Inferior parietal cortex (tissue), 1 donor: ENCODE data around the gene CCDC88C.

Experiments
- DNase-seq: peaks from one replicate; pipeline ENCODE4 v3.0.0-alpha.2; 2016; ENCODE audit errors: extremely low spot score

The CCDC88C gene

GRCh38 chr14:91396959-91397815 lies 20.4 kb downstream of the CCDC88C start:
- no peak for DNase-seq

DNA sequence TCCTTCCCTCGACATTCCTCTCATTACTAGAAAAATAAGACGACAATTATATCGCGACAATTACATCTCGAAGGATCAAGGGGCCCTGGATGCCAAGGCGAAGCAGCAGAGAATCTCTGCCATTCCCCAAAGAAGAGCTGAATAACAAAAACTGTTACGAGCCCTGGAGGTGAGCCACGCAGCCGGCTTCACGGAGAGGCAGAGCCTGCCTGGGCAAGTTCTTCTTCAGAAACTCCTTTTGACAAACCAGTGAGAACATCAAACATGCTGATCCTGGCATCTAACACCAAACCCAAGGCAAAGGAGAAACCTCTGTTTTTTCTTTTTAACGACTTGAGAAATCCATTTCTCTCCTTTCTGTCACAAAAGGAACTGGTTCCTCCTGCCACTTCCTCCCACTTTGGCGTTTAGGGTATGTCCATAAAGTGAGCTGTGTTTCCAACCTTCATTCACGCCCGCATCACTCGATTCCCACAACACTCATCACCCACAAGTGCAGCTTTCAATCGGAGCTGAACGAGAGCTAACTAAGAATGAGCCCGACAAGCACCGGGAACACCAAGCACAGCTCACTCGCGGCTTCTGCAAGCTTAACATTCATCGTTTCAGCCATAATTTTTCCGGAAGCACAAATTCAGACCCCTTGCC lies 21.5 kb downstream of the CCDC88C start:
- no peak for DNase-seq

DNA sequence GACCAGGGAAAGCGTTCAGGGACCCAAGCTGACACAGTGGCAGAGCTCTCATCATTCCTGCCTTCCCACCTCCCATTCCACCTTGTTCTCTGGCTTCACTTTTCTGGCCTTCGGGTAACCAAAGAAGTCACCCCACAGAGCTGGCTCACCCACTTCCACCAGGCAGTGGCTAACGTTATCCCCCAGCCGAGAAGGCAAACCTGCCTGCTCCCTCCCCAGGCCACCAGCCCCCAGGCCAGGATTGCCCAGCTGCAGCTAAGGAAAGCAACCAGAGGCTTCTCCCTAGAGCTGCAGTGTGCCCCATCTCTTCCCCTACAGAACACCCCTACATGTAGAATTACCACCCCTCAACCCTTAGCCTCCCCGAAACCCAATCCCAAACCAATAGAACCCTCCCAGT lies 22.2 kb downstream of the CCDC88C start:
- no peak for DNase-seq

- no peak for DNase-seq
Measured at GRCh38 chr14:91394105-91395081, 23.2 kb downstream of the CCDC88C start.

DNA sequence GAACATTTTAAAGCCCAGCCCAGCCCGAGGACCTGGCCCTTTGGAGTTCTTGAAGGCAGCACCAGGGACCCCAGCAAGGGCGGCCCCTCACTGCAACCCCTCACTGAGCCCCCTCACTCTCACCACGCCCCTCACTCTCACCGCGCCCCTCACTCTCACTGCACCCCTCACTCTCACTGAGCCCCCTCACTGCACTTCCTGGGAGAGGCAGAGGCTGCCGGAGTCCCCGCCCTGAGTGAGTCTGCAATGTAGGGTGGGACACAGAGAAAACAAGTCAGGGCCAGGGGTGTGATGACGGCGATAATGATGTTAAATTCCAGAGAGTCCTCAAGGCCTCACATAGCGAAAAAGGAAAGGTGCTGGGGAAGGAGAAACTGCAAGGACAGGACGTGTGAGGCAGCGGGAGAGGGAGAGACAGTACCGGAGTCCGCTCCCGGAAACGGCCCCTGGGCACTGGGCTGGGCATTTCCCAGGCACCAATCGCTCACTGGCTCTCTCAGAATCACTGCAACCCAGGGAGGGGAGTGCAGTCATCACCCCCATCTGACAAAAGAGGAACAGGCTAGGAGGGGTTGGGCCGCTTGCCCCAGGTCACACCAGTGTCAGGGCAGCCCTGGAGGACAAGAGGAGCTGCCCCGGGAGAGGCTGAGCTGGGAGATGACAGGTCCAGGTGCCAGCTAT lies 24.9 kb downstream of the CCDC88C start:
- DNase-seq = no peak

GRCh38 chr14:91390165-91390778 lies 27.3 kb downstream of the CCDC88C start:
- DNase-seq = no peak

DNA sequence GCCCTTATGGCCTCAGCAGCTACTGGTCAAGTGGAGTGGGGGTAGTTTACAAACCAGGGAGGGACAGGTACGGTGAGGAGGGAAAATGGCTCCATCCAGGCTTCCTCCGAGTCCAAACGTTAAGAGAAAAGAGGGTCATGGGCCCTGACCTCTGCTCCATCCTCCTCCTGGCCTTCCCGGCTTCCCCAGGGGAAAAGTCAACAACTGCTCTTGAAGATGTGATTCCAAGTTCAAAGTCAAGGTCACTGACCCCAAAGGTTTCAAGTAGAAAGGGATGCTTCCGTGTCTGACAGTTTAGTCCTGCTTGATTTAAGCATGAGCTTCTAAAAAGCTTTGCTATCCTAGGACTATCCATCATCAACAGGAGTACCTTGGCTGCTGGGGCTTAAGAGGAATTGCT lies 28.5 kb downstream of the CCDC88C start:
- DNase-seq = no peak

DNA sequence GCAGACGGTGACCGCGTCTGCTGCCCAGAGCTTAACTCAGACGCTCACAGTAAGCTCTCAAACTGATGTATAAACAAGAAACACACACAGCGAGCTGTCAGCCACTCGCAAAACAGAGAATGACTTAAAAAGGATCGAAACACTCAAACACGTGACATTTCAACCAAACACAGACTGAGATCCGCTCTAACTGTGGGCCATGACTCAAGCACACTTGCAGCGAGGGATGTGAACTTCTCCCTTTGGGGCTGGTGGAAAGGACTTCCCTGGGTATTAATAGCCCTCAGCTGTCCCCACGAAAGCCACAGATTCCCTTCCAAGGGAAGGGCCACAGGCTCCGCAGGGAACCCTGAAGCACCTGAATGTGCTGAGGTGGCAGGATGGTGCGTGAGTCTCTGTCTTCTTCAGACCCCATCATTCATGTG lies 29.1 kb downstream of the CCDC88C start:
- DNase-seq = no peak

DNA sequence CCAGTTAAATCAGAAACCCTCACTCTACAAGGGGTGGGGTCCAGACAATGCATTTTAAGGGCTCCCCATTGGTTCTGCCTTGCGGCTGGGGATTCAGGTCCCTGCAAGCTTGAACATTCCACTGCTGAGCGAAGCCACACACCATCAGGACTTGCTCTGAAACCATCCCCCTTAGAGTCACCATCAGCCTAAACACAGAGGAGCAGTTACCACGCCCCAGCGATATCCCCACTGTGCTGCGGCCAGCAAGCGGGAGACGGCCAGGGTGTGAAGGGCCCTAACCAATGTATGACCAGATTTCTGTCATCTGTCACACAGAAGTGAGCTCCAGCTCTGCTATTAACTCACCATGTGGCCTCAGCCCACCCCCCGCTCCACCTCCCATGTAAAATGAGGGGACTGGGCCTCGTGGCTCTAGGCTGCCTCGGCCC lies 29.7 kb downstream of the CCDC88C start:
- DNase-seq = no peak

GRCh38 chr14:91387169-91387835 lies 30.3 kb downstream of the CCDC88C start:
- DNase-seq = no peak

- no peak for DNase-seq
Measured at GRCh38 chr14:91385697-91386096, 31.9 kb downstream of the CCDC88C start.

DNA sequence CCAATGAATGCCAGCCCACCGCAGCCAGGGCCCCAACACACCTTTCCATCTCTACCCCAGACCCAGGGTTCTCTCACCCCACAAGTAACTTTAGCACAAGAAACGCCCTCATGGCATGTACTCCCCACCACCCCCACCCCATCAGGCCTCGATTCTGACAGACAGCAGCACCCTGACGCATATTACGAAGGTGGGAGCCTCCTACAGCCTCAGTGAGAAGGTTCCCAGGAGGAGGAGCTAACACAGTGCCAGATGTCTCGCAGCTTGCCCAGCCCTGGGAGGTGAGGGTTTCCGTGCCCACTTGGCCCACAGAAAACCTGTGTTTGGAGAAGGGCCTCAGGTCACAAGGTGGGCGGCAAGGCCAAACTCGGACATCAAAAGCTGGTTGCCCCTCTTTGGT lies 32.4 kb downstream of the CCDC88C start:
- DNase-seq = no peak

DNA sequence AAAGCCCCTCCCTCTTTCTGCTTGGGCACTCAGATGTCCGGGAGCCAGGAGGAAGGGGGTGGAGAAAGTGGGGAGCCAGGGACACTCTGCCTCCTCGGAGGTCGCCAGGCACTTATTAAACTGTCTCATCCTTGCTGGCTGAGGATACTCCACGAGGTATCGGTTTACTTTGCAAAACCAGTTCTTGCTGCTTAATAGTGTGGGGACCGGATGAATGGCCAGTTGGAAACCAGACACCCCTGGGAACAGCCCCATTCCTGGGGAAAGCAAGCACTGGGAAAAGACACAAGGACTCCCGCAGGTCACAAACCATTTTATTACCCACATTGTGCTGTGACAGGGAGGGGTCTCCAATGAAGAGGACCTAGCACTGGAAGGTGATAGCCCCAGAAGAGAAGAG lies 34.2 kb downstream of the CCDC88C start:
- no peak for DNase-seq

DNA sequence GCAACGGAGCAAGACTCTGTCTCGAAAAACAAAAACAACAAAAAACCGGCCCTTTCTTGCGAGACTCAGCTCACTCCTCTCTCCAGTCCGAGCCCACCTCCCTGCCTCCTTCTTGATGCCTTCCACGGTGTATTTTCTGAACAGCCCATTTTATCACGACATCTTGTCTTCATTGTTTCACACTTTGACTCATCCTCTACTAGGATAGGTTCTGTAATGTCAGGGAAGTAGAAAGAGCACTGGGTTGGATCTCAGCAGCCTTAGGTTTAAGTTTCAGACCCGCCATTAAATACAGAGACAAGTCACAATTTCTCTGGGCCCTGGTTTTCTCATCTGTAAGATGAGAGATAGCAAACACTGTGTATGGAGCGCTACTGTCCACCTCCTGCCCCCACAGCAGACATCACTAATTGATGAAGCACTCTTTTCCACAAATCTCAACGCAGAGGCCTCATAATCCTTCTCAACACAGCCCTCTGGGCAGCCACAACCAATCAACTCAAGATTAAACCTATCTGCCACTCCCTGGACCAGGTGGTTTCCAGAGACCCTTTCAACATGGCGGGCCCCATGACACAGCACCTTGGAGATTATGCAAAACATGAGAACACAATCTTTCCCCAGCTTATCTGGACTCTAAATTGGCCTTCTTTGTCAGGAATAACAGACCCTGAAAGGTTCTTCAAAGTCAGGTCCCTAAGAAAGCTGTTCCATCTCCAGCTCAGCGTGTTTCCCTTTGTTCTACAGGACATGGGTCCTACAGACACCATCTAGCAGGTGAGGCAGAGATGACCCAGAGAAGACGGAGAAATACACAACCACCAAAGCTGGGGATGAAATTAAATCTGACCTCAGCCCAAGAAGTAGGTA lies 35.6 kb downstream of the CCDC88C start:
- DNase-seq = no peak

DNA sequence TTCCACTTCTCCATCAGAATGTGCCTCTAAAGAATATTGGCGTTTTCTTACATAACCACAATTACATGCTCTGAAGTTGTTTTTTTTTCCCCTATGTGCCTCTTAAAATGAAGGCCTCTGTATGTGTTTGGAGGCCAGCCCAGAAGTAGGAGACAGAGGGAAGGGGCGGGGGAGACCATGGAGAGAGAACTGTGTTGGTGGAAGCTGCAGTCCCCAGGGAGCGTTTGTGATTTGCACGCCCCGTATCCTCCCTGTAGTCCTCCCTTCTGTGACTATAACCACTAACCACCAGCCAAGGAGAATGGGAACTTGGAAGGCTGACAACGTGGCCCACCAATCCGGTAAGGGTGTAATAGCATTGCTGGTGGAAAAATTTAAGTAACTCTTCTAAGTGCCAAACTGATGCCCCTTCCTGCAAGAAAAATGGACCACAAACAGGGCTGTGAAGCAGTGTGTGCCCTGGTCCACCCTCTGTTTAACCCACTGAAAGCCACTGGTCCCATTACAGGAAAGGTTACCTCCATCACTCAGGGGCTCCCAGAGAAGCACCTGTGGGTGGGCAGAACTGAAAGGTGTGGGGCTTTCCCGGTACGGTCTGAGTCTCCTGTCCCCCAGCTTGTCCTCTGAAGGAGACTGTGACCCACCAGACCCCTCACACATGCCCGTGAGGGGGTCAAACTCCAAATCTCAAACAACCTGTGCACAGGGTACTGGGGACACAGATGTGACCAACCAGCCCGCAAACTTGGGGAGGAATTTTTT lies 36.8 kb downstream of the CCDC88C start:
- DNase-seq = no peak

GRCh38 chr14:91380123-91380522 lies 37.5 kb downstream of the CCDC88C start:
- DNase-seq = no peak

GRCh38 chr14:91379579-91379932 lies 38.1 kb downstream of the CCDC88C start:
- DNase-seq = no peak

- no peak for DNase-seq
Measured at GRCh38 chr14:91378930-91379578, 38.6 kb downstream of the CCDC88C start.
